AG09319 (cell line): ENCODE results near the gene RTF1.

Experiments
- DNase-seq: peaks from one replicate; pipeline ENCODE4 v3.0.0-alpha.2; 2010; ENCODE audit warnings: low read depth; ENCODE audit errors: extremely low read depth
- TF ChIP-seq, protein P1 (sequence below): IDR thresholded peaks from 2 replicates; pipeline ENCODE4 v1.5.1; 2011; ENCODE audit warnings: low read depth, mild to moderate bottlenecking, inconsistent platforms, low read length, moderate library complexity

The RTF1 gene

DNA sequence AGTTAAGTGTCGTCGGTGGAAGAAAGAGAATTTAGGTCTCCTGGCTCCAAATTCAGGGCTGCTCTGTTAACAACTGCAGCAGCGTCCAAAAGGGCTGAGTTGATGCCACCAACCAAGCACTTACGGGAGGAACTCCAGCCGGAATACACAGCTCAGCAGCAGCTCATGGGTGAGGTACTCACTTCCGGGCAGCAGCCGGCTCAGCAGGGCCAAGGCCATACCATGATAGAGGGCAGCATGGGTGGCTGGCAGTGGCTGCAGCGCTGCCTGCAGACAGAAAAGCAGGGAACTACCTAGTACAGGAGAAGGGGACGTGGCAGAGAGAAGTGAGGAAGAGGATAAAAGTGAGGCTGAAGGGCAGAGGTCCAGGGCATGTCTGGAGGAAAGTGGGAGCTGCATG, 104.7 kb downstream of the RTF1 start:
- TF ChIP-seq, protein P1, sequence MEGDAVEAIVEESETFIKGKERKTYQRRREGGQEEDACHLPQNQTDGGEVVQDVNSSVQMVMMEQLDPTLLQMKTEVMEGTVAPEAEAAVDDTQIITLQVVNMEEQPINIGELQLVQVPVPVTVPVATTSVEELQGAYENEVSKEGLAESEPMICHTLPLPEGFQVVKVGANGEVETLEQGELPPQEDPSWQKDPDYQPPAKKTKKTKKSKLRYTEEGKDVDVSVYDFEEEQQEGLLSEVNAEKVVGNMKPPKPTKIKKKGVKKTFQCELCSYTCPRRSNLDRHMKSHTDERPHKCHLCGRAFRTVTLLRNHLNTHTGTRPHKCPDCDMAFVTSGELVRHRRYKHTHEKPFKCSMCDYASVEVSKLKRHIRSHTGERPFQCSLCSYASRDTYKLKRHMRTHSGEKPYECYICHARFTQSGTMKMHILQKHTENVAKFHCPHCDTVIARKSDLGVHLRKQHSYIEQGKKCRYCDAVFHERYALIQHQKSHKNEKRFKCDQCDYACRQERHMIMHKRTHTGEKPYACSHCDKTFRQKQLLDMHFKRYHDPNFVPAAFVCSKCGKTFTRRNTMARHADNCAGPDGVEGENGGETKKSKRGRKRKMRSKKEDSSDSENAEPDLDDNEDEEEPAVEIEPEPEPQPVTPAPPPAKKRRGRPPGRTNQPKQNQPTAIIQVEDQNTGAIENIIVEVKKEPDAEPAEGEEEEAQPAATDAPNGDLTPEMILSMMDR: no peak
- DNase-seq: no peak

DNA sequence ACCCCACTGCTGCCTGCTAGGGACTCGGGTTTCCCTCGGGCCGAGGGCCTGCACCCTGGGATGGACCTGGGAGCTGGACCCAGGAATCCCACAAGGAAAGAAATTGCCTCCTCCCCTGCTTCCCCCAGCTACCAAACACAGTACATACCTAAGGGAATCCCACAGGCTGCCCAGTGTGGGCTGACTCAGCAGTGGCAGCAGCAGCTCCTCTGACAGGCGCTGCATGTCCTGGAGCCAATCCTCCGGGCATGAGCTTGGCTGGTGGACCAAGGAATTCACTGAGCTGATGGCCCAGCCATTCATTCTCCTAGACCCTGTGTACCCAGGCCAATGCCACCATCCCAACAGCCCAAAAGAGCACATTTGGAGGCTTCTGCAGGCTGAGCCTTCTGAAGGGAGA, 106.2 kb downstream of the RTF1 start:
- no peak for DNase-seq
- TF ChIP-seq, protein P1: no peak

DNA sequence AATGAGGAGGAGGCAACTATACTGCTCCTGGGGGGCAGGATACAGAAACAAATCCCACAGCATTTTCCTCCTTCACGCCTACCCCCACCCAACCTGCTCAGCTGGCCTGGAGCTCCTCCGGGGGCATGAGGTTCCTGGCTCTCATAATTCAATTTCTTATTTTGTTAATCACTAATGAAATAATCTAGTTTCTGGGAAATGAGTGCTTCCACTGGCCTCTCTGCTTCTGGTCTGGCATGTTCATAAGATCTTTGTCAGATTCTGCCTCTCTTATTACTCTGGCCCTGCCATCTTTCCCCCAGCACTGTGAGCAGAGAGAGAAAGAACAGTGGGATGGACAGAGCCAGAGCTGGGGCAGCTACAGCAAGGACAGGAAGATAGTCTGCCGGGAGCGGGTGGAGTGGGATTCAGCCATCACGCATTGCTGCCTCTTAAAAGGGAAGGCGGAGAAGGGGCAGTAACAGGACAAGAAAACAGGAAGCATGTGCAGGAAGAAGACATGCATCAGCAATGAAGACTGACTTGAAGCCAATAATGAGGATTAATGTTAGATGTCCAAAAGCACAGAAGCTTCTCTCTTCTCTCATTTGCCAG, 113.6 kb downstream of the RTF1 start:
- no peak for DNase-seq
- TF ChIP-seq, protein P1: no peak
